Hepatocyte (in vitro differentiated cells): Measurements from ENCODE around the gene MAS1.

Experiments used
- CTCF ChIP-seq: fragments of 200-600 bp; sonication (generic); IDR thresholded peaks from 2 replicates; pipeline ENCODE4 v1.5.1; 2016; ENCODE audit warnings: antibody characterized with exemption, mild to moderate bottlenecking; ENCODE audit not compliant: poor library complexity
- EZH2 ChIP-seq: fragments of 200-600 bp; sonication (generic); IDR thresholded peaks from 2 replicates; pipeline ENCODE4 v1.6.1; 2016; ENCODE audit warnings: antibody characterized with exemption, mild to moderate bottlenecking, borderline replicate concordance
- EZH2phosphoT487 ChIP-seq: fragments of 200-600 bp; sonication (generic); IDR thresholded peaks from one replicate; pipeline ENCODE4 v1.6.1; 2018; ENCODE audit warnings: antibody characterized with exemption, mild to moderate bottlenecking, low read depth, moderate library complexity; ENCODE audit not compliant: unreplicated experiment, severe bottlenecking

DNA sequence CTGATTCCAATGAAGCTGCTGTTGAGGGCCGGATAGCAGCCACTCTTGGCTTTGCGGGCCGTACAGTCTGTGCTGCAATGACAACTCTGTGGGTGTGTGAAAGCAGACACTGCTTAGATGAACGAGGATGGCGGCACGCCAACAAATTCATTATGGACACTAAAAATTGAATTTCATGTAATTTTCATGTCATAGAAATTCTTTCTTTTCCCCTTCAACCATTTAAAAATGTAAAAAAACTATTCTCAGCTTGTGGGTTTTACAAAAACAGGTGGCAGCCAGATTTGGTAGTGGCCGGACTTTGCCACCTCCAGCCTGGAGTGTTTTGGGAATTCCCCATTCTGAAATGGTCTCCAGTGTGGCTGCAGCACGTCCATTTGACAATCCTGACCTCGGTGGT is 26.0 kb downstream of the MAS1 start:
- TF ChIP-seq EZH2, result no peak
- no peak for TF ChIP-seq CTCF
- no peak for TF ChIP-seq EZH2phosphoT487
